ENCODE measurements around the gene LLGL1. TPM values are rescaled to one million over a fixed set of nuclear protein-coding genes. Genes with fewer than 3 reads are reported as not detected.

The LLGL1 gene
- total RNA-seq, 1 experiment from 2014 or later: 30.2 TPM

GRCh38 chr17:18246109-18246725 is 20.8 kb downstream of the LLGL1 start:
- H3K27ac ChIP-seq (ENCODE audit: low read depth, low read length, poor library complexity, severe bottlenecking): no peak overlapping the region
- H3K9me3 ChIP-seq (ENCODE audit: low read depth, low read length, poor library complexity, severe bottlenecking): no peaks in the 10 kb centered on the region
- ChIA-PET POLR2A (ENCODE audit: low non-redundant PET) (no interaction called here), CTCF (no interaction called here)
- BruUV-seq (replicated peaks): no TSS peak
- H3K36me3 ChIP-seq (ENCODE audit: insufficient read depth, low read length, poor library complexity, severe bottlenecking): peaks cover 34% of the 10 kb centered on the region
- no peak overlapping the region for H3K4me3 ChIP-seq (ENCODE audit: low read depth, low read length, poor library complexity, severe bottlenecking)
- H3K4me1 ChIP-seq (ENCODE audit: insufficient read depth, low read length, poor library complexity, severe bottlenecking): no peaks in the 10 kb centered on the region
- DNase-seq (ENCODE audit: low spot score): no peak
- intact Hi-C loops (cut with micrococcal nuclease; ENCODE audit: unreplicated experiment): no loop called here
- H3K27me3 ChIP-seq (replicated peaks; ENCODE audit: insufficient read depth, low read depth, low read length, poor library complexity): no peaks in the 10 kb centered on the region
- TF ChIP-seq CTCF (conservative IDR thresholded peaks at IDR 0.05; ENCODE audit: low read depth, low read length) (no peak), EZH2 (IDR thresholded peaks at IDR 0.05; ENCODE audit: borderline replicate concordance, low read depth, low read length, poor library complexity, severe bottlenecking) (no peak)

- no TSS peak for BruUV-seq (replicated peaks)
- Histone ChIP-seq H3K9me3 (ENCODE audit: low read depth, low read length, poor library complexity, severe bottlenecking) (no peaks in the 10 kb centered on the region), H3K4me3 (ENCODE audit: low read depth, low read length, poor library complexity, severe bottlenecking) (no peak overlapping the region), H3K4me1 (ENCODE audit: insufficient read depth, low read length, poor library complexity, severe bottlenecking) (no peaks in the 10 kb centered on the region), H3K27ac (ENCODE audit: low read depth, low read length, poor library complexity, severe bottlenecking) (no peak overlapping the region), H3K36me3 (ENCODE audit: insufficient read depth, low read length, poor library complexity, severe bottlenecking) (peaks cover 39% of the 10 kb centered on the region), H3K27me3 (replicated peaks; ENCODE audit: insufficient read depth, low read depth, low read length, poor library complexity) (no peaks in the 10 kb centered on the region)
- TF ChIP-seq CTCF (conservative IDR thresholded peaks at IDR 0.05; ENCODE audit: low read depth, low read length) (no peak), EZH2 (IDR thresholded peaks at IDR 0.05; ENCODE audit: borderline replicate concordance, low read depth, low read length, poor library complexity, severe bottlenecking) (no peak)
- intact Hi-C loops (cut with micrococcal nuclease; ENCODE audit: unreplicated experiment): no loop called here
- peak; percentile 74 for DNase-seq (ENCODE audit: low spot score)
- ChIA-PET CTCF (no interaction called here), POLR2A (ENCODE audit: low non-redundant PET) (no interaction called here)
Observed at GRCh38 chr17:18246880-18247612, 21.6 kb downstream of the LLGL1 start.

GRCh38 chr17:18247613-18248001 is 22.2 kb downstream of the LLGL1 start:
- Histone ChIP-seq H3K36me3 (ENCODE audit: insufficient read depth, low read length, poor library complexity, severe bottlenecking) (peaks cover 39% of the 10 kb centered on the region), H3K4me3 (ENCODE audit: low read depth, low read length, poor library complexity, severe bottlenecking) (no peak overlapping the region), H3K9me3 (ENCODE audit: low read depth, low read length, poor library complexity, severe bottlenecking) (no peaks in the 10 kb centered on the region), H3K27ac (ENCODE audit: low read depth, low read length, poor library complexity, severe bottlenecking) (no peak overlapping the region), H3K27me3 (replicated peaks; ENCODE audit: insufficient read depth, low read depth, low read length, poor library complexity) (no peaks in the 10 kb centered on the region), H3K4me1 (ENCODE audit: insufficient read depth, low read length, poor library complexity, severe bottlenecking) (no peaks in the 10 kb centered on the region)
- ChIA-PET POLR2A (ENCODE audit: low non-redundant PET) (no interaction called here), CTCF (no interaction called here)
- no TSS peak for BruUV-seq (replicated peaks)
- TF ChIP-seq EZH2 (IDR thresholded peaks at IDR 0.05; ENCODE audit: borderline replicate concordance, low read depth, low read length, poor library complexity, severe bottlenecking): no peak
- no peak for TF ChIP-seq CTCF (conservative IDR thresholded peaks at IDR 0.05; ENCODE audit: low read depth, low read length)
- DNase-seq (ENCODE audit: low spot score): no peak
- intact Hi-C loops (cut with micrococcal nuclease; ENCODE audit: unreplicated experiment): no loop called here
